Endothelial cell (in vitro differentiated cells): Measurements from ENCODE around the gene SERPINB10. TPM values are rescaled to one million over a fixed set of nuclear protein-coding genes. Genes with fewer than 3 reads are reported as not detected.
"Not testable (repeated sequence)": the region's sequence is repeated elsewhere in the genome, so short reads cannot be mapped to it uniquely, and the experiment has no call there.

Experiments used
- DNase-seq: peaks from one replicate; pipeline ENCODE4 v3.0.0; 2021; ENCODE audit warnings: low spot score
- H3K27ac Mint-ChIP-seq: one replicate; pipeline ENCODE4 v1.8.0; 2021; ENCODE audit warnings: mixed read lengths, inconsistent platforms; ENCODE audit not compliant: unreplicated experiment
- H3K27me3 Mint-ChIP-seq: one replicate; pipeline ENCODE4 v1.8.0; 2021; ENCODE audit warnings: mild to moderate bottlenecking, moderate library complexity, mixed read lengths, inconsistent platforms; ENCODE audit not compliant: unreplicated experiment
- H3K36me3 Mint-ChIP-seq: one replicate; pipeline ENCODE4 v1.8.0; 2021; ENCODE audit warnings: mild to moderate bottlenecking, low read depth, mixed read lengths, inconsistent platforms; ENCODE audit not compliant: unreplicated experiment
- H3K4me1 Mint-ChIP-seq: one replicate; pipeline ENCODE4 v1.8.0; 2021; ENCODE audit warnings: mild to moderate bottlenecking, mixed read lengths, inconsistent platforms; ENCODE audit not compliant: unreplicated experiment
- H3K4me3 Mint-ChIP-seq: one replicate; pipeline ENCODE4 v1.8.0; 2021; ENCODE audit warnings: mild to moderate bottlenecking, mixed read lengths, inconsistent platforms; ENCODE audit not compliant: unreplicated experiment
- H3K9me3 Mint-ChIP-seq: one replicate; pipeline ENCODE4 v1.8.0; 2021; ENCODE audit warnings: mixed read lengths, inconsistent platforms; ENCODE audit not compliant: unreplicated experiment
- CTCF ChIP-seq: fragments of 200-600 bp; sonication (generic); IDR thresholded peaks from one replicate; pipeline ENCODE4 v1.5.0; 2021; ENCODE audit warnings: antibody characterized with exemption; ENCODE audit not compliant: unreplicated experiment
- total RNA-seq: library from RNA; stranded (reverse); fragmentation: NEBNext Ultra II Directional; extraction: Animal tissue kit (Norgen Biotek cat#: 25700); gene quantifications from one replicate; pipeline ENCODE4 v1.2.1, GENCODE V29; 2021; ENCODE audit not compliant: unreplicated experiment

The SERPINB10 gene
- total RNA-seq, 1 donor from 2014 or later = not detected

DNA sequence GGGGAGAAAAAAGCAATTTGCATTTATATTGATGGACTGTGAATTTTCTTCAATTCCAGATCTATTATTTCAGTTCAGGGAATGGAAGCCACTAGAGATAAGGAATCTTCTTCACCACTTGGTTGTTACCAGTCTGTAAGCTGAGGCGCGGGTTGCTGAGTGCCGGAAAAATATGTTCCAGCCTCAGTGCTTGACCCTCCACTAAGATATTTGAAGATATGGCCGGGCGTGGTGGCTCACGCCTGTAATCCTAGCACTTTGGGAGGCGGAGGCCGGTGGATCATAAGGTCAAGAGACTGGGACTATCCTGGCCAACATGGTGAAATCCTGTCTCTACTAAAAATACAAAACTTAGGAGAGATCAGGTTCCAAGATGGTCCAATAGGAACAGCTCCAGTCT lies 32.2 kb downstream of the SERPINB10 start:
- Mint-ChIP-seq H3K27me3 (no peaks in the 10 kb centered on the region), H3K27ac (no peak overlapping the region), H3K4me1 (no peaks in the 10 kb centered on the region), H3K4me3 (no peak overlapping the region), H3K9me3 (no peaks in the 10 kb centered on the region), H3K36me3 (no peaks in the 10 kb centered on the region)
- TF ChIP-seq CTCF = no peak
- no peak for DNase-seq

GRCh38 chr18:63940543-63941050 lies 32.8 kb downstream of the SERPINB10 start:
- H3K4me3 Mint-ChIP-seq, H3K4me1 Mint-ChIP-seq, DNase-seq, H3K27ac Mint-ChIP-seq, H3K27me3 Mint-ChIP-seq, H3K9me3 Mint-ChIP-seq, H3K36me3 Mint-ChIP-seq: not testable (repeated sequence)

DNA sequence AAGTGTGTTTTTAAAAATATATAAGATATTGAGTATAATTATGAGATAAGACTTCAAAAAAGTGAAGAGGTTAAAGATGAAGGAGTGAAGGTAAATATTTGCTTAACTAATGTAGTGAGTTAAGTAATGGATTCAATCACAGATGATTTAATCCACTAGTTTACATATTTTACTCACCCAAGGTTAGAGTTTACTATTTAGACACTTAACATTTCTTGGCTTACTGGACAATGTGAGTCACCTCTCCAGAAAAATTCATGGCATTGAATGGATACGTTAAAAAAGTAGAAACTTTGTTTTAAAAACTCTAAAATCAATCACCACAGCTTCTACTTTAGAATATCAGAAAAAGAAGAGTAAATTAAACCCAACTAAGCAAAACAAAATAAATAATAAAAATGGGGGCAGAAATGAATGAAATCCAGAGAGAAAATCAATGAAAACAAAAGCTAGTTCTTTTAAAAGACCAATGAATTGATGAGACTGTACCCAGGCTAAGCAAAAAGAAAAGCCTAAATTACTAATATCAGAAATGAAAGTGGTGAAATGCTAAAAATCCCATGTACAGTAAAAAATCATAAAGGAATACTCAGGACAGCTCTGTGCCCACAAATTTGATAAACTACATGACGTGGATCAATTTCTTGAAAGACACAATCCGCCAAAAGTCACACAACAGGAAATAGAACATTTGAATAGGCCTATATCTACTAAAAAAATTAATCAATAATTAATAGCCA lies 39.5 kb downstream of the SERPINB10 start:
- DNase-seq = no peak
- TF ChIP-seq CTCF = no peak
- Mint-ChIP-seq H3K4me3 (no peak overlapping the region), H3K27me3 (no peaks in the 10 kb centered on the region), H3K4me1 (no peaks in the 10 kb centered on the region), H3K36me3 (no peaks in the 10 kb centered on the region), H3K27ac (no peak overlapping the region), H3K9me3 (no peaks in the 10 kb centered on the region)

DNA sequence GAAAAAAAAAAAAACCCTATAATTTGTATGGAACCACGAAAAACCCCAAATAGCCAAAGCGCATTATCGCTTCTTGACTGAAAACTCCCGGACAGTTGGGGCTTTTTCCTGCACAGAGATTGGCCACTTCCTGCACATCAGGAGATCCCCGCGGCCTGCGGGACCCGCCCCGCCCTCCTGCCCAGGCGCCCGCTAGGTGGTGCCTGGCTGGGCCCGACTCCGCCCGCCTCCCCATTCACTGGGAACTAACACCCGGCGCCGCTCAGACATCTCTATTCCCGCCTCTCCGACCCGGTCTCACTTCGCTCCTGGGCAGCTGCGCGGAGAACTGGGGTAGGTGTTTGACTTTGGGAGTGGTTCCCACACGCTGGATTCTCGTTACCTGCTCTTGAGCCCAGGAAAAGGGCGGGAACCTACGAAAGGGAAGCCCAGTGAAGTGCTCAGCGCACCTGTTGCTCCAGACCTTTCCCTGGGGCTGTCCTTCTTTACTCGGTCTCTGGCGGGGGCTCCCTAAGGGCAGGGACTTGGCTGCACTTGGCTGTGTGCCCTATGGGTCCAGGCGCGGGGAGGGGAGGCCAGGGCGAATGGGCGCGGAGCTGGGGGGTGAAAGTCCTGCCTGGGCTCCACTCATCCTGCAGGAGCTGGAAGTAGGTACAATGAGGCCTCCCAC lies 41.4 kb downstream of the SERPINB10 start, which contains the start of gene HMSD:
HMSD (plus strand) TSS at position 234 of the 670 bp plus-strand sequence. CDS start 4,155 bp downstream, outside the sequence.
- Mint-ChIP-seq H3K36me3 (no peaks in the 10 kb centered on the region), H3K27me3 (no peaks in the 10 kb centered on the region), H3K4me1 (no peaks in the 10 kb centered on the region), H3K4me3 (peak within 1 kb of the TSS; percentile 58), H3K27ac (no peak within 1 kb of the TSS), H3K9me3 (no peaks in the 10 kb centered on the region)
- DNase-seq = peak; percentile 73
- no peak for TF ChIP-seq CTCF

- DNase-seq = no peak
Measured at GRCh38 chr18:63951302-63951705, 43.5 kb downstream of the SERPINB10 start.

More at GRCh38 chr18:63951302-63951705, 43.5 kb downstream of the SERPINB10 start:
- Mint-ChIP-seq H3K4me3 (no peak overlapping the region), H3K9me3 (no peaks in the 10 kb centered on the region), H3K27me3 (no peaks in the 10 kb centered on the region), H3K36me3 (no peaks in the 10 kb centered on the region), H3K4me1 (no peaks in the 10 kb centered on the region), H3K27ac (no peak overlapping the region)
- no peak for TF ChIP-seq CTCF
